Panc1 (cell line): ENCODE data around the gene TKT.

ENCODE experiments used
- CTCF ChIP-seq: fragments of 450-650 bp; IDR thresholded peaks from 2 replicates; pipeline ENCODE4 v1.5.1; 2017; ENCODE audit warnings: mild to moderate bottlenecking
- POLR2AphosphoS5 ChIP-seq: IDR thresholded peaks from 2 replicates; pipeline ENCODE4 v1.6.1; 2012; ENCODE audit warnings: mild to moderate bottlenecking, low read depth, low read length, moderate library complexity
- SIN3A ChIP-seq: IDR thresholded peaks from 2 replicates; pipeline ENCODE4 v1.6.1; 2012; ENCODE audit warnings: low read depth, mild to moderate bottlenecking, low read length, moderate library complexity, borderline replicate concordance; ENCODE audit not compliant: insufficient read depth
- TCF7L2 ChIP-seq: IDR thresholded peaks from 2 replicates; pipeline ENCODE4 v1.6.1; 2011; ENCODE audit warnings: mild to moderate bottlenecking, low read depth, low read length, inconsistent platforms

DNA sequence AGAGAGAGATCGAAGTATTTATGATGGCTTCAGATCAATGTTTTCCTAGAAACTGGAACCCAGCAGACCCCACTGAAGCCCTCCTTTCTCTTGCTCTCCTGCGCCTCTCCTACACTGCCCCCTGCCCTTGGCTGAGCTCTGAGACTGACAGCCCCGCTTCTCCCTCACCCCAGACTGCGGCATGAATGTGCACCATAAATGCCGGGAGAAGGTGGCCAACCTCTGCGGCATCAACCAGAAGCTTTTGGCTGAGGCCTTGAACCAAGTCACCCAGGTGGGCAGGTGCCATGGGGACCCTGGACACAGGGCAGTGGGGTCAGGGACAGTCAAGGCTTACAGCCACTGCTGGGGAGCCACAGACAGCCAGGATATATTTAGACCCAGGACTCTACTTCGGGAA is 71.1 kb downstream of the TKT start:
- TF ChIP-seq POLR2AphosphoS5 (no peak), CTCF (no peak), SIN3A (no peak), TCF7L2 (no peak)
